ENCODE measurements around the gene ADAMTS13. TPM values are rescaled to one million over a fixed set of nuclear protein-coding genes. Genes with fewer than 3 reads are reported as not detected.

Gene ADAMTS13
- total RNA-seq, 3 donors from 2014 or later (not counting 1 experiment from before 2014, with no cell fraction given) = 2.3 to 3.0 (median 2.8) TPM

DNA sequence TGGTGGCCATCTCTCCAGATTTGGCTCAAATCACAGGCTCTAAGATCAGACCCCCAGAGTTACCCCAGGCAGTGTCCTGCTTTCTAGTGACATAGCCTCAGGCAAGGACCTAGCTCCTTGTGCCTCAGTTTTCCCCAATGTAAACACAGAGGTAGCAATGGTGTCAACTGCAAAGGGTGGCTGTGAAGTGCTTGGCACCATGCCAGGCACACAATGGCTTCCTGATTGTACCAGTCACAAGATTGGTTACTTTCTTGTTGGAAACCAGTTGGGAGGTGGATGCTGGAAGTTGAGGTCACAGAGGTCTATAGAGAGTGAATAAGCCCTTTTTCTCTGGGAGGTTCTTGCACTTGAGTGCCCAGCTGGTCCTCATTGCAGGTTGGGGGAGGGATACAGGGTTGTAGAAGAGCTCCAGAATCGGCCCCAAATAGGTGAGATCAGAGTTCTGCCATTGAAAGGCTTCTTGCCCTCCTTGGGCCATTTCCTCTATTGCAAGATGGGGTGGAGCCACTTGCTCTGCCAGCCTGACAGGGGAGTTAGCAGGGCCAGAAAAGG lies 43.7 kb upstream of the ADAMTS13 start:
- DNase-seq (no peak), ATAC-seq (no peak)
- Mint-ChIP-seq H3K9me3 (no peaks in the 10 kb centered on the region), H3K4me3 (peak overlapping the region; percentile 5), H3K27ac (no peak overlapping the region), H3K36me3 (no peaks in the 10 kb centered on the region), H3K4me1 (peaks cover 10 to 14% of the 10 kb centered on the region in 2 donors), H3K27me3 (ENCODE audit: low read depth in 2 of 2) (no peaks in the 10 kb centered on the region)
- intact Hi-C loops (cut with micrococcal nuclease) = loop anchor here (10.0 kb wide), 1 partner anchor 194 kb away; no protein-coding TSS in a partner anchor
- no peak for TF ChIP-seq CTCF (IDR thresholded peaks at IDR 0.05)
- WGBS (ENCODE audit: insufficient coverage) = 88% methylated on average over 1 of the region's 1 CpG
- H3K4me3 ChIP-seq (ENCODE audit: low read length) = no peak overlapping the region
- no peak overlapping the region for H3K27ac ChIP-seq (ENCODE audit: low read length)
- H3K36me3 ChIP-seq (ENCODE audit: control insufficient read depth, insufficient read depth, low read length) = no peaks in the 10 kb centered on the region
- peaks cover 24% of the 10 kb centered on the region for H3K4me1 ChIP-seq (ENCODE audit: control insufficient read depth, insufficient read depth, low read length)
- H3K27me3 ChIP-seq (ENCODE audit: control insufficient read depth, insufficient read depth, low read length) = no peaks in the 10 kb centered on the region
- H3K9me3 ChIP-seq (ENCODE audit: control insufficient read depth, insufficient read depth, low read length) = no peaks in the 10 kb centered on the region

- H3K36me3 Mint-ChIP-seq = no peaks in the 10 kb centered on the region
- Histone ChIP-seq H3K36me3 (ENCODE audit: control insufficient read depth, insufficient read depth, low read length) (no peaks in the 10 kb centered on the region), H3K4me1 (ENCODE audit: control insufficient read depth, insufficient read depth, low read length) (peaks cover 17% of the 10 kb centered on the region), H3K27me3 (ENCODE audit: control insufficient read depth, insufficient read depth, low read length) (no peaks in the 10 kb centered on the region), H3K4me3 (ENCODE audit: low read length) (no peak overlapping the region), H3K9me3 (ENCODE audit: control insufficient read depth, insufficient read depth, low read length) (no peaks in the 10 kb centered on the region), H3K27ac (ENCODE audit: low read length) (no peak overlapping the region)
- no peak overlapping the region for H3K27ac Mint-ChIP-seq
- ATAC-seq (no peak), DNase-seq (no peak)
- 96% methylated on average over 11 of the region's 14 CpGs for WGBS (ENCODE audit: insufficient coverage)
- no peak overlapping the region for H3K4me3 Mint-ChIP-seq
- H3K27me3 Mint-ChIP-seq (ENCODE audit: low read depth in 2 of 2) = no peaks in the 10 kb centered on the region
- H3K4me1 Mint-ChIP-seq = peaks cover 8 to 12% of the 10 kb centered on the region in 2 donors
- intact Hi-C loops (cut with micrococcal nuclease) = loop anchor here (10.0 kb wide), 1 partner anchor 195 kb away; no protein-coding TSS in a partner anchor
- TF ChIP-seq CTCF (IDR thresholded peaks at IDR 0.05) = no peak
- H3K9me3 Mint-ChIP-seq = no peaks in the 10 kb centered on the region
Measured at GRCh38 chr9:133379153-133380086, 42.7 kb upstream of the ADAMTS13 start.

DNA sequence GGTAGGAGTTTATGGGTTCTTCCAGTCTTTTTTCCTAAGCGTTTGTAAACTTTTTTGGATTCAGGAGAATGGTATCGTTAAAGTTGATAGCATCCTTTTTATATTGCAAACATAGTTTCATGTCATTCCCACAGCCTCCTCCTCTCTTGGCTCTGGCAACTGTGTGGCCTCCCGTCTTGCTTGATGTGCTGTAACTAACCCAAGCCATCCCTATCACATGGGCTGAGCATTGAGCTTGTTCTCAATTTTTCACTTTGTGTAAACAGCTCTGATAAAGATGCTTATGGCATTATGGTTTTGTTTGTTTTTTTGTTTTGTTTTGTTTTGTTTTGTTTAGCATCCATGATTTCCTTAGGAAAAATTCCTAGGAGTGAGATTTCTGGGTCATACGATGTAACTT lies 41.4 kb upstream of the ADAMTS13 start:
- Histone ChIP-seq H3K4me1 (ENCODE audit: control insufficient read depth, insufficient read depth, low read length) (peaks cover 8% of the 10 kb centered on the region), H3K27ac (ENCODE audit: low read length) (no peak overlapping the region), H3K9me3 (ENCODE audit: control insufficient read depth, insufficient read depth, low read length) (no peaks in the 10 kb centered on the region), H3K27me3 (ENCODE audit: control insufficient read depth, insufficient read depth, low read length) (no peaks in the 10 kb centered on the region), H3K36me3 (ENCODE audit: control insufficient read depth, insufficient read depth, low read length) (no peaks in the 10 kb centered on the region), H3K4me3 (ENCODE audit: low read length) (no peak overlapping the region)
- H3K9me3 Mint-ChIP-seq = no peaks in the 10 kb centered on the region
- no peak for ATAC-seq
- no peak overlapping the region for H3K4me3 Mint-ChIP-seq
- no peaks in the 10 kb centered on the region for H3K27me3 Mint-ChIP-seq (ENCODE audit: low read depth in 2 of 2)
- no peaks in the 10 kb centered on the region for H3K36me3 Mint-ChIP-seq
- intact Hi-C loops (cut with micrococcal nuclease) = no loop called here
- DNase-seq = no peak
- WGBS (ENCODE audit: insufficient coverage) = 95% methylated on average over 3 of the region's 4 CpGs
- peaks cover 0 to 4% of the 10 kb centered on the region in 2 donors for H3K4me1 Mint-ChIP-seq
- no peak for TF ChIP-seq CTCF (IDR thresholded peaks at IDR 0.05)
- H3K27ac Mint-ChIP-seq = no peak overlapping the region

All from natural killer cell (primary cell).